SIG-M5 treated with dmso at 0.1 percent for 504 hours (cell line): ENCODE measurements around the gene FNIP2.
"Not testable (repeated sequence)": the region's sequence is repeated elsewhere in the genome, so short reads cannot be mapped to it uniquely, and the experiment has no call there.

Experiments
- DNase-seq: peaks from one replicate; lab custom pipeline; 2025; ENCODE audit not compliant: unreplicated experiment; lab: John Stamatoyannopoulos, UW

FNIP2 gene

GRCh38 chr4:158946825-158947224 lies 178.0 kb downstream of the FNIP2 start:
- DNase-seq: no peak

- DNase-seq: no peak
Observed at GRCh38 chr4:158948071-158948470, 179.2 kb downstream of the FNIP2 start.

DNA sequence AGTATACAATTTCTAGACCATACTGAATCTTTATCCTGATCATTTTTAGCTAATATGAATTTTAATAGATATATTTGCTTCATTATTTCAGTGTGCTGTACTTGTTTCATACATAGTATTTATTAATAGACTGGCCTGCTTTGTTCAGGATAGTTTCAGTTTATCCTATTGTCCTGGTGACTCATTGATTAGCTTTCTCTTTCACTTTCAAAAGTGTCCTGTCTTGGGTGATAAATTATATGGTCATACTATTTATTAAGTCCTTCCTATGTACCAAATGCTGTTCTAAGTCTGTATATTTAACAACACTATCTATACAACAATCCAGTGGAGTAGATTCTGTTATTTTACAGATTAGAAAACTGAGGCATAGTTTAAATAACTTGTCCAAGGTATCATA lies 180.3 kb downstream of the FNIP2 start:
- no peak for DNase-seq

- not testable (repeated sequence) for DNase-seq
Observed at GRCh38 chr4:158952221-158952774, 183.5 kb downstream of the FNIP2 start.

DNA sequence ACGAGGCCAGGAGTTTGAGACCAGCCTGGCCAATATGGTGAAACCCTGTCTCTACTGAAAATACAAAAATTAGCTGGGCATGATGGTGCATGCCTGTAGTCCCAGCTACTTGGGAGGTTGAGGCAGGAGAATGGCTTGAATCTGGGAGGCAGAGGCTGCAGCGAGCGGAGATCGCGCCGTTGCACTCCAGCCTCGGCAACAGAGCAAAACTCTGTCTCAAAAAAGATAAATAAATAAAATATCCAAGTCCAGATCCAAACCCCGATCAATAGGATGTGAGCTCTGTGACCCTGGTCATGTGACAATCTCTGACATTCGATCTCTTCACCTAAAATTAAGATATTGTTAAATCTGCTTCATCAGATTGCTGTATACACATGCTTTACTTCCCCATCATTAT lies 187.5 kb downstream of the FNIP2 start:
- not testable (repeated sequence) for DNase-seq

DNA sequence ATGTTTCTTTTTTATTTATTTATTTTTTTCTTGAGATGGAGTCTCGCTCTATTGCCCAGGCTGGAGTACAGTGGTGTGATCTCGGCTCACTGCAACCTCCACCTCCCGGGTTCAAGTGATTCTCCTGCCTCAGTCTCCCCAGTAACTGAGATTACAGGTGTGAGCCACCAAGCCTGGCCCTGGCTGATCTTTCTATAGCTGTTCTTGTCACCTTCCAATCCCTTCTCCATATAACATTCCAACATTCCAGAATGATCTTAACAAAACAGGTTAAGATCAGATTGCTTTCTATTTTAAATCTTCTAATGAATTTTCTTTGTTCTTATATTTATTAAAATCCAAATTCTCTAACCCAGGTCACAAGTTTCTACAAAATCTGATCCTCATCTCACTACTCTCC lies 188.1 kb downstream of the FNIP2 start:
- not testable (repeated sequence) for DNase-seq
